ENCODE results near the gene HNRNPUL2. TPM values are rescaled to one million over a fixed set of nuclear protein-coding genes. Genes with fewer than 3 reads are reported as not detected.

HNRNPUL2 gene
- total and polyA plus RNA-seq, 2 of the 4 experiments (the other 2 are of a cell fraction): 3.9 to 30.2 TPM

- TSS peak; percentile 81 for BruUV-seq (replicated peaks)
- ATAC-seq (ENCODE audit: low read depth) (peak; percentile 44), DNase-seq (peak; percentile 84)
- peak within 1 kb of the TSS; percentile 95 for H2BK120ac ChIP-seq (ENCODE audit: low read depth, low read length)
- peak within 1 kb of the TSS; percentile 98 for H2AFZ ChIP-seq (replicated peaks; ENCODE audit: low read length, poor library complexity)
- peak within 1 kb of the TSS; percentile 95 for H2BK5ac ChIP-seq (ENCODE audit: low read depth, low read length, poor library complexity, severe bottlenecking)
- POLR2A ChIA-PET (ENCODE audit: unreplicated experiment): interaction anchor here (1.4 to 1.8 kb wide), 2 partner anchors 18 to 113 kb away, joined by 5 to 7 read pairs; no protein-coding TSS in a partner anchor
- no peaks in the 10 kb centered on the region for H3K27me3 ChIP-seq (ENCODE audit: control insufficient read depth, insufficient read depth, low read length)
- peaks cover 4% of the 10 kb centered on the region for H3K36me3 ChIP-seq (ENCODE audit: control insufficient read depth, insufficient read depth, low read length)
- peak within 1 kb of the TSS; percentile 93 for H4K5ac ChIP-seq (ENCODE audit: low read depth, low read length)
- in situ Hi-C loops (cut with MboI; ENCODE audit: low sequenced_read_pairs) (no loop called here), dilution Hi-C loops (cut with HindIII; ENCODE audit: low sequenced_read_pairs, unreplicated experiment) (no loop called here), intact Hi-C loops (cut with micrococcal nuclease) (loop anchor here (5.0 kb wide), 2 partner anchors 34 to 134 kb away; partner anchors contain the start of gene POLR2G)
- H3K4me1 ChIP-seq (ENCODE audit: control insufficient read depth, insufficient read depth, low read length): peaks cover 4% of the 10 kb centered on the region
- no peaks in the 10 kb centered on the region for H3K9me1 ChIP-seq (ENCODE audit: insufficient read depth, low read length)
- peak within 1 kb of the TSS; percentile 91 for H3K4me2 ChIP-seq (ENCODE audit: low read depth, low read length)
- TF ChIP-seq CHD1 (IDR thresholded peaks at IDR 0.05; ENCODE audit: low read depth, low read length) (no peak), MAZ (IDR thresholded peaks at IDR 0.05; ENCODE audit: borderline replicate concordance, low read depth, low read length) (peak; percentile 18; the same call in 1 of the 2 replicates), POLR2A (IDR thresholded peaks at IDR 0.05; ENCODE audit: low read depth, low read length) (peak; percentile 58; the same call in 1 of the 2 replicates)
- H3K14ac ChIP-seq (replicated peaks; ENCODE audit: low read depth, low read length): peak within 1 kb of the TSS; percentile 99
- H3K4ac ChIP-seq (ENCODE audit: low read depth, low read length): peak within 1 kb of the TSS; percentile 98
- H3K23ac ChIP-seq (ENCODE audit: low read depth, low read length): peak within 1 kb of the TSS; percentile 98
- H2AK5ac ChIP-seq (ENCODE audit: low read depth, low read length): peak within 1 kb of the TSS; percentile 94
- H2AK9ac ChIP-seq (replicated peaks; ENCODE audit: low read depth, low read length, poor library complexity): peak within 1 kb of the TSS; percentile 99
- peak within 1 kb of the TSS; percentile 88 for H3K9ac ChIP-seq (ENCODE audit: low read depth, low read length)
- CTCF ChIA-PET: interaction anchor here (0.6 kb wide), 1 partner anchor 333 kb away, joined by 3 read pairs; no protein-coding TSS in a partner anchor
- 0% methylated on average over 4 of the region's 29 CpGs; no CpG with 5 or more reads in 1 of the 2 experiments for WGBS, 2 experiments (ENCODE audit: extremely low coverage in 2 of 2, insufficient read length in 1 of 2)
- H4K20me1 ChIP-seq (ENCODE audit: insufficient read depth, low read length): peaks cover 40% of the 10 kb centered on the region
- peak within 1 kb of the TSS; percentile 94 for H3K27ac ChIP-seq (ENCODE audit: insufficient read depth, low read length)
- peak within 1 kb of the TSS; percentile 99 for H4K91ac ChIP-seq (ENCODE audit: insufficient read depth, low read depth, low read length)
- peak within 1 kb of the TSS; percentile 85 for H3K4me3 ChIP-seq (ENCODE audit: insufficient read depth, low read depth, low read length)
- peaks cover 7 to 31% of the 10 kb centered on the region in 2 experiments; a peak in 3 of 4 replicates for H3K79me1 ChIP-seq (ENCODE audit: low read depth in 1 of 2, low read length in 2 of 2)
- peak within 1 kb of the TSS; percentile 82 for H3K18ac ChIP-seq (ENCODE audit: low read depth, low read length)
- H3K56ac ChIP-seq (ENCODE audit: extremely low read depth, insufficient read depth, low read length): peak within 1 kb of the TSS; percentile 99
- H2BK20ac ChIP-seq (ENCODE audit: low read depth, low read length): peak within 1 kb of the TSS; percentile 68; the same call in 1 of the 2 replicates
- no peaks in the 10 kb centered on the region for H3K9me3 ChIP-seq (ENCODE audit: control insufficient read depth, insufficient read depth, low read length)
- H4K8ac ChIP-seq (ENCODE audit: low read depth in 2 of 2, low read length in 2 of 2): peak within 1 kb of the TSS; percentile 98 to 100
- peak within 1 kb of the TSS; percentile 93; the same call in 1 of the 3 replicates for H2BK15ac ChIP-seq (ENCODE audit: low read depth, low read length)
Measured at GRCh38 chr11:62728171-62728988, 1.1 kb upstream of the HNRNPUL2 start, which contains the start of gene TTC9C. Gene TTC9C (plus strand): TSS chr11:62728486. CDS start chr11:62728849, 363 bp downstream.

Data from IMR-90 (cell line).